GM19324 (cell line): Measurements from ENCODE around the gene HTRA3.

Experiments
- ATAC-seq: cut with Tn5 transposase; IDR thresholded peaks from one replicate; pipeline ENCODE4 v1.9.1; 2021; ENCODE audit warnings: mild to moderate bottlenecking, moderate library complexity; ENCODE audit not compliant: unreplicated experiment, low FRiP score

HTRA3 gene

GRCh38 chr4:8265171-8265929 lies 4.2 kb upstream of the HTRA3 start:
- ATAC-seq = no peak

GRCh38 chr4:8266088-8266487 lies 3.5 kb upstream of the HTRA3 start:
- no peak for ATAC-seq

- ATAC-seq = no peak
These were observed 3.0 kb upstream of the HTRA3 start for GRCh38 chr4:8266508-8266907.

- no peak for ATAC-seq
These were observed 2.5 kb upstream of the HTRA3 start for GRCh38 chr4:8267077-8267476.

- ATAC-seq = no peak
These were observed 1.3 kb upstream of the HTRA3 start for GRCh38 chr4:8268211-8268610.

- ATAC-seq = no peak
These were observed 536 bp upstream of the HTRA3 start for GRCh38 chr4:8268901-8269534.

GRCh38 chr4:8270418-8270771 lies 841 bp downstream of the HTRA3 start:
- no peak for ATAC-seq

GRCh38 chr4:8270912-8271815 lies 1.6 kb downstream of the HTRA3 start:
- ATAC-seq = no peak

GRCh38 chr4:8271821-8272220 lies 2.3 kb downstream of the HTRA3 start:
- ATAC-seq = no peak

GRCh38 chr4:8272472-8273428 lies 3.2 kb downstream of the HTRA3 start:
- ATAC-seq = no peak

GRCh38 chr4:8273450-8273849 lies 3.9 kb downstream of the HTRA3 start:
- ATAC-seq = no peak

- ATAC-seq = no peak
These were observed 4.6 kb downstream of the HTRA3 start for GRCh38 chr4:8274066-8274652.

GRCh38 chr4:8274765-8275547 lies 5.4 kb downstream of the HTRA3 start:
- ATAC-seq = no peak

- no peak for ATAC-seq
These were observed 6.0 kb downstream of the HTRA3 start for GRCh38 chr4:8275548-8275910.

- ATAC-seq = no peak
These were observed 7.0 kb downstream of the HTRA3 start for GRCh38 chr4:8276358-8277240.

GRCh38 chr4:8277356-8278008 lies 7.9 kb downstream of the HTRA3 start:
- ATAC-seq = no peak

GRCh38 chr4:8278009-8278395 lies 8.4 kb downstream of the HTRA3 start:
- no peak for ATAC-seq
